HG03139 (cell line): ENCODE data around the gene SNX22.
A peak's percentile ranks its signal among the peaks of the same experiment; 100 is the strongest.

Source experiments
- ATAC-seq: cut with Tn5 transposase; IDR thresholded peaks from one replicate; pipeline ENCODE4 v1.9.1; 2021; ENCODE audit not compliant: unreplicated experiment

SNX22 gene

GRCh38 chr15:64155802-64156651, 4.5 kb downstream of the SNX22 start:
- no peak for ATAC-seq

- no peak for ATAC-seq
Observed at GRCh38 chr15:64156652-64157331, 5.3 kb downstream of the SNX22 start.

- ATAC-seq, result no peak
Observed at GRCh38 chr15:64157599-64158125, 6.1 kb downstream of the SNX22 start.

GRCh38 chr15:64158363-64159134, 7.0 kb downstream of the SNX22 start:
- no peak for ATAC-seq

GRCh38 chr15:64161688-64162477, 10.4 kb downstream of the SNX22 start:
- ATAC-seq, result no peak

GRCh38 chr15:64162478-64162868, 10.9 kb downstream of the SNX22 start:
- ATAC-seq, result peak; percentile 16

- ATAC-seq, result peak; percentile 81
Observed at GRCh38 chr15:64162869-64163658, 11.5 kb downstream of the SNX22 start, which contains the start of gene PPIB. Gene PPIB, minus strand, starts transcription at chr15:64163022. Its CDS starts 36 bp downstream, at chr15:64162986.

GRCh38 chr15:64163659-64164362, 12.3 kb downstream of the SNX22 start:
- ATAC-seq, result no peak

- no peak for ATAC-seq
Observed at GRCh38 chr15:64164436-64164835, 12.9 kb downstream of the SNX22 start.

GRCh38 chr15:64166102-64166890, 14.8 kb downstream of the SNX22 start:
- ATAC-seq, result no peak

- ATAC-seq, result no peak
Observed at GRCh38 chr15:64180235-64180824, 28.8 kb downstream of the SNX22 start.

GRCh38 chr15:64182859-64183370, 31.4 kb downstream of the SNX22 start:
- ATAC-seq, result no peak

GRCh38 chr15:64185146-64185911, 33.8 kb downstream of the SNX22 start:
- no peak for ATAC-seq

- no peak for ATAC-seq
Observed at GRCh38 chr15:64187396-64188191, 36.1 kb downstream of the SNX22 start.

- ATAC-seq, result no peak
Observed at GRCh38 chr15:64191971-64192830, 40.7 kb downstream of the SNX22 start.
